ENCODE measurements around the gene MRPL38. TPM values are rescaled to one million over a fixed set of nuclear protein-coding genes. Genes with fewer than 3 reads are reported as not detected.
"Not testable (repeated sequence)": the region's sequence is repeated elsewhere in the genome, so short reads cannot be mapped to it uniquely, and the experiment has no call there.

MRPL38 gene
- total RNA-seq, 2 experiments from 2014 or later: 109 to 117 TPM

- peaks cover 4% of the 10 kb centered on the region for H3K36me3 Mint-ChIP-seq (ENCODE audit: low read depth)
- intact Hi-C loops (cut with micrococcal nuclease): no loop called here
- CTCF ChIA-PET: interaction anchor here (0.6 to 2.0 kb wide), 6 partner anchors 10 to 25 kb away, joined by 3 to 11 read pairs (median 6); partner anchors contain the start of gene WBP2
- peak; percentile 36 for DNase-seq
- no peak overlapping the region for H3K4me3 Mint-ChIP-seq
- H3K27ac Mint-ChIP-seq: peak overlapping the region; percentile 36
- H3K9me3 Mint-ChIP-seq: no peaks in the 10 kb centered on the region
- H3K27me3 Mint-ChIP-seq (ENCODE audit: low read depth): no peaks in the 10 kb centered on the region
- H3K4me1 Mint-ChIP-seq (ENCODE audit: low read depth): peaks cover 29% of the 10 kb centered on the region
These were observed 32.0 kb downstream of the MRPL38 start for GRCh38 chr17:75872434-75873351.

GRCh38 chr17:75870228-75870627 is 34.5 kb downstream of the MRPL38 start:
- H3K4me1 Mint-ChIP-seq (ENCODE audit: low read depth): peaks cover 18% of the 10 kb centered on the region
- H3K36me3 Mint-ChIP-seq (ENCODE audit: low read depth); H3K27ac Mint-ChIP-seq; H3K9me3 Mint-ChIP-seq; DNase-seq; intact Hi-C loops (cut with micrococcal nuclease); H3K4me3 Mint-ChIP-seq; H3K27me3 Mint-ChIP-seq (ENCODE audit: low read depth): not testable (repeated sequence)
- CTCF ChIA-PET: interaction anchor here (2.2 kb wide), 1 partner anchor 9 kb away, joined by 12 read pairs; no protein-coding TSS in a partner anchor

GRCh38 chr17:75869282-75870141 is 35.2 kb downstream of the MRPL38 start:
- Mint-ChIP-seq H3K36me3 (ENCODE audit: low read depth) (no peaks in the 10 kb centered on the region), H3K9me3 (no peaks in the 10 kb centered on the region), H3K4me3 (no peak overlapping the region), H3K27me3 (ENCODE audit: low read depth) (no peaks in the 10 kb centered on the region), H3K27ac (no peak overlapping the region), H3K4me1 (ENCODE audit: low read depth) (peaks cover 26% of the 10 kb centered on the region)
- no peak for DNase-seq
- CTCF ChIA-PET: interaction anchor here (2.2 kb wide), 1 partner anchor 9 kb away, joined by 12 read pairs; no protein-coding TSS in a partner anchor
- intact Hi-C loops (cut with micrococcal nuclease): no loop called here

DNA sequence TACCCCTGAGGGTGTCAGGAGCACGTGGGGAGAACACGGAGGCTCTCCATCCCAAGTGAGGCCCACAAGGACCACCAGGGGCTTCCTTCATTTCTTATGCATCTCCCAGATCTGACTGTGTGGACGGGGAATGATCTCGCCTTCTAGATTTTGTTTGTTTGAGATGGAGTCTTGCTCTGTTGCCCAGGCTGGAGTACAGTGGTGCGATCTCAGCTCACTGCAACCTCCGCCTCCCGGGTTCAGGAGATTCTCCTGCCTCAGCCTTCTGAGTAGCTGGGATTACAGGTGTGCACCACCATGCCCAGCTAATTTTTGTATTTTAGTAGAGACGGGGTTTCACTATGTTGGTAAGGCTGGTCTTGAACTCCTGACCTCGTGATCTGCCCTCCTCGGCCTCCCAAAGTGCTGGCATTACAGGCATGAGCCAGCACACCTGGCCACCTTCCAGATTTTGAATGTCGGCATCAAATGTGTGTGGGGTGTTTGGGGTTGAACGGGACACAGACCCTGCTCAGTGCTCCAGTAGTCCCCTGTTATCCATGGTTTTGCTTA is 35.9 kb downstream of the MRPL38 start:
- not testable (repeated sequence) for H3K27ac Mint-ChIP-seq, H3K4me3 Mint-ChIP-seq

DNA sequence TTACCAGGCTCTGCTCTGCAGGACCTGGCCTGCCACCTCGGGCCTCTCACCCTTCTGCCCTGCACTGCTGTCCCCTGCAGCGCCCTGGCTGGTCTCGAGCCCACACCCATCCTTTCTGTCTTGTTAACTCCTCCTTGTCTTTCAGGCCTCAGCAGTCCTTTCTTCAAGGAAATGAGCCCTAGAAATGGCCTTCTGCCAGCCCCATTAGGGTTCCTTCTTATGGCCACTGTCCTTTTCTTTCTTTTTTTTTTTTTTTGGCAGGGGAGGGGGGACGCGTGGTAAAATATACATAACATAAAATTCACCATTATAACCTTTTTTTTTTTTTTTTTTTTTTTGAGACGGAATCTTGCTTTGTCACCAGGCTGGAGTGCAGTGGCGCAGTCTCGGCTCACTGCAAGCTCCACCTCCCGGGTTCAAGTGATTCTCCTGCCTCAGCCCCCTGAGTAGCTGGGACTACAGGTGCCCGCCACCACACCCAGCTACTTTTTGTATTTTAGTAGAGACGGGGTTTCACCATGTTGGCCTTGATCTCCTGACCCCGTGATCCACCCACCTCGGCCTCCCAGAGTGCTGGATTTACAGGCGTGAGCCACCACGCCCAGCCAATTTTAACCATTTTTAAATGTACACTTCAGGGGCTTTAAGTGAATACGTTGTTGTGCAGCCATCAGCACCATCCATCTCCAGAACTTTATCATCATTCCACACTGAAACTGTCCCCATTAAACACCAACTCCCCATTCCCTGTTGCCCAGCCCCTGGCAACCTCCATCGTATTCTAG is 39.1 kb downstream of the MRPL38 start:
- peaks cover 18% of the 10 kb centered on the region for H3K4me1 Mint-ChIP-seq (ENCODE audit: low read depth)
- DNase-seq; H3K27me3 Mint-ChIP-seq (ENCODE audit: low read depth); H3K9me3 Mint-ChIP-seq; intact Hi-C loops (cut with micrococcal nuclease); H3K4me3 Mint-ChIP-seq; H3K36me3 Mint-ChIP-seq (ENCODE audit: low read depth); H3K27ac Mint-ChIP-seq: not testable (repeated sequence)
- CTCF ChIA-PET: interaction anchor here (0.8 to 1.7 kb wide), 4 partner anchors 10 to 31 kb away, joined by 4 to 6 read pairs (median 5); partner anchors contain the start of genes TRIM65 and WBP2

More for the DNA sequence above, 35.9 kb downstream of the MRPL38 start:
- H3K9me3 Mint-ChIP-seq; intact Hi-C loops (cut with micrococcal nuclease); H3K27me3 Mint-ChIP-seq (ENCODE audit: low read depth); DNase-seq; H3K36me3 Mint-ChIP-seq (ENCODE audit: low read depth); CTCF ChIA-PET: not testable (repeated sequence)
- H3K4me1 Mint-ChIP-seq (ENCODE audit: low read depth): peaks cover 32% of the 10 kb centered on the region

GRCh38 chr17:75864887-75865286 is 39.8 kb downstream of the MRPL38 start:
- peak overlapping the region; percentile 78 for H3K27ac Mint-ChIP-seq
- CTCF ChIA-PET: interaction anchor here (0.8 to 1.7 kb wide), 5 partner anchors 9 to 32 kb away, joined by 4 to 6 read pairs (median 5); partner anchors contain the start of genes TRIM65 and WBP2
- intact Hi-C loops (cut with micrococcal nuclease); H3K4me3 Mint-ChIP-seq; H3K27me3 Mint-ChIP-seq (ENCODE audit: low read depth); H3K9me3 Mint-ChIP-seq; H3K36me3 Mint-ChIP-seq (ENCODE audit: low read depth): not testable (repeated sequence)
- peaks cover 18% of the 10 kb centered on the region for H3K4me1 Mint-ChIP-seq (ENCODE audit: low read depth)
- DNase-seq: peak; percentile 33

GRCh38 chr17:75864448-75864871 is 40.2 kb downstream of the MRPL38 start:
- H3K36me3 Mint-ChIP-seq (ENCODE audit: low read depth): no peaks in the 10 kb centered on the region
- no peaks in the 10 kb centered on the region for H3K27me3 Mint-ChIP-seq (ENCODE audit: low read depth)
- H3K27ac Mint-ChIP-seq: peak overlapping the region; percentile 78
- intact Hi-C loops (cut with micrococcal nuclease): no loop called here
- CTCF ChIA-PET: interaction anchor here (0.8 to 1.7 kb wide), 5 partner anchors 9 to 32 kb away, joined by 4 to 6 read pairs (median 5); partner anchors contain the start of genes TRIM65 and WBP2
- H3K9me3 Mint-ChIP-seq: no peaks in the 10 kb centered on the region
- peak; percentile 77 for DNase-seq
- no peak overlapping the region for H3K4me3 Mint-ChIP-seq
- H3K4me1 Mint-ChIP-seq (ENCODE audit: low read depth): peaks cover 19% of the 10 kb centered on the region

GRCh38 chr17:75861927-75862317 is 42.8 kb downstream of the MRPL38 start:
- Mint-ChIP-seq H3K4me1 (ENCODE audit: low read depth) (peaks cover 33% of the 10 kb centered on the region), H3K9me3 (no peaks in the 10 kb centered on the region), H3K4me3 (no peak overlapping the region), H3K27ac (no peak overlapping the region), H3K36me3 (ENCODE audit: low read depth) (no peaks in the 10 kb centered on the region), H3K27me3 (ENCODE audit: low read depth) (no peaks in the 10 kb centered on the region)
- CTCF ChIA-PET: interaction anchor here (0.5 to 6.3 kb wide), 22 partner anchors 8 to 443 kb away, joined by 3 to 66 read pairs (median 4); partner anchors contain the start of genes GALK1, SMIM5, TRIM47 and TRIM65
- DNase-seq: no peak
- intact Hi-C loops (cut with micrococcal nuclease): no loop called here

DNA sequence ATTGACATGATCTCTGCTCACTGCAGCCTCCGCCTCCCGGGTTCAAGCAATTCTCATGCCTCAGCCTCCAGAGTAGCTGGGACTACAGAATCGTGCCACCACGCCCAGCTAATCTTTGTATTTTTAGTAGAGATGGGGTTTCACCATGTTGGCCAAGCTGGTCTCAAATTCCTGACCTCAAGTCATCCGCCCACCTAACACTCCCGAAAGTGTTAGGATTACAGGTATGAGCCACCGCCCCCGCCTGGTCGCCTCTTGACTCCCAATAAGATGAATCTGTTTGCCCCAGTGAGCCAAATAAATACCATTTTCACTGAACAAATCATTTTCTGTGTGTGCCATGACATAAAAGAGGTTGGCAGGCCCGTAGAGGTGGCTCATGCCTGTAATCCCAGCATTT is 45.3 kb downstream of the MRPL38 start:
- not testable (repeated sequence) for DNase-seq
- peaks cover 30% of the 10 kb centered on the region for H3K4me1 Mint-ChIP-seq (ENCODE audit: low read depth)

DNA sequence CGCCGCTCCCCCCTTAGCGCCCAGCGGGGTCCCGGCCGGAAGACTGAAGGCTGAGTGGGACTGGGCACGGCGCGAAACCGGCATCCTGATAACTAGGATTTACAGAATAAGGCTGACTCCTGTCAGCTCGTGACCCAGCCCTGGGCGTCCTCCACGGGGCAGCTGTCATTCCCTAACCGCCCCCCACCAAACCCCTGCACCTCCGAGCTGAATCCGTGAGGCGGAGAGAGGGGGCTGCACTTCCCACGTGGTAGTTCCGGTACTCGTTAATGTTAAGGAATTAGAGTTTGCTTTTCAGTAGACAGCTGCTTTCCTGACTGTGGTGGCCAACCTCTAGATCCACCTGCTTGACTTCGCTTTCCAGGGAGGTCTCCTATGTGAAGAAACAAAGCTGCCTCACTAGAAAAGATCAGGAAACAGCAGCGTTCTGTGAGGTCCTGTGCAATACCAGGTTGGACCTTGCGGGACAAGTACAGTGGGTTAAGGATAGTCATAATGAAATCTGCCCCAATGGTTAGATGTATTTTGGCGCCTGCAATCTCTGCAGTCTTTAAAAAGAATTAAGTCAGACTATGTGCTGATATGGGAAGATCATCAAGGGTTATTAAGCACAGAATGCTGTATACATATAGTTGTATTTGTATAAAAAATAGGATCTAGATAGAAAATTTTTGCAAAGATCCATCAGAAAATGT is 48.5 kb downstream of the MRPL38 start:
- no peaks in the 10 kb centered on the region for H3K36me3 Mint-ChIP-seq (ENCODE audit: low read depth)
- no peaks in the 10 kb centered on the region for H3K27me3 Mint-ChIP-seq (ENCODE audit: low read depth)
- CTCF ChIA-PET: interaction anchor here (0.5 to 3.5 kb wide), 9 partner anchors 9 to 158 kb away, joined by 3 to 32 read pairs (median 4); partner anchors contain the start of gene UNC13D
- peaks cover 39% of the 10 kb centered on the region for H3K4me1 Mint-ChIP-seq (ENCODE audit: low read depth)
- H3K27ac Mint-ChIP-seq: peak overlapping the region; percentile 74
- no peak for DNase-seq
- no peaks in the 10 kb centered on the region for H3K9me3 Mint-ChIP-seq
- H3K4me3 Mint-ChIP-seq: no peak overlapping the region
- intact Hi-C loops (cut with micrococcal nuclease): no loop called here

More for the DNA sequence above, 45.3 kb downstream of the MRPL38 start:
- H3K36me3 Mint-ChIP-seq (ENCODE audit: low read depth); H3K4me3 Mint-ChIP-seq; H3K27ac Mint-ChIP-seq; H3K9me3 Mint-ChIP-seq; H3K27me3 Mint-ChIP-seq (ENCODE audit: low read depth); intact Hi-C loops (cut with micrococcal nuclease): not testable (repeated sequence)
- CTCF ChIA-PET: interaction anchor here (2.6 to 6.3 kb wide), 3 partner anchors 11 to 36 kb away, joined by 12 to 66 read pairs (median 14); partner anchors contain the start of genes TRIM47 and TRIM65
